IMR-90 (cell line): ENCODE measurements around the gene SOX8. TPM values are rescaled to one million over a fixed set of nuclear protein-coding genes. Genes with fewer than 3 reads are reported as not detected.

Source experiments
- ATAC-seq: fragments of 200-7000 bp; cut with Tn5 transposase; 2 replicates; pipeline ENCODE4 v1.9.1; 2020; ENCODE audit warnings: low read depth, mild to moderate bottlenecking, moderate library complexity
- BruUV-seq: library from RNA; stranded (reverse); fragments of 400-500 nt; replicated peaks from 2 replicates; lab custom pipeline; 2021; lab: Mats Ljungman, UMichigan
- CTCF ChIA-PET: fragments of 300-600 bp; formaldehyde crosslinking; extraction: SDS; loops from one replicate; lab custom pipeline; 2021; ENCODE audit warnings: antibody characterized with exemption; lab: Yijun Ruan, JAX
- POLR2A ChIA-PET: fragments of 300-600 bp; sonication (Branson Sonifier 250); formaldehyde crosslinking; loops from one replicate; lab custom pipeline; 2022; ENCODE audit warnings: antibody characterized with exemption; ENCODE audit not compliant: unreplicated experiment; lab: Charles Lee
- DNase-seq: peaks from one replicate; pipeline ENCODE4 v3.0.0; 2013
- H2AFZ ChIP-seq: replicated peaks from 2 replicates; pipeline ENCODE3; 2013; ENCODE audit warnings: low read length, mild to moderate bottlenecking; ENCODE audit not compliant: poor library complexity
- H2AK5ac ChIP-seq: 2 replicates; pipeline ENCODE4 v1.6.1; 2013; ENCODE audit warnings: low read depth, low read length, inconsistent platforms
- H2AK9ac ChIP-seq: replicated peaks from 2 replicates; pipeline ENCODE3; 2013; ENCODE audit warnings: mild to moderate bottlenecking, low read depth, low read length, moderate library complexity; ENCODE audit not compliant: poor library complexity
- H2BK120ac ChIP-seq: 2 replicates; pipeline ENCODE4 v1.6.1; 2013; ENCODE audit warnings: low read depth, low read length, inconsistent platforms
- H2BK15ac ChIP-seq: 3 replicates; pipeline ENCODE4 v1.6.1; 2013; ENCODE audit warnings: low read depth, low read length, inconsistent platforms
- H2BK20ac ChIP-seq: 2 replicates; pipeline ENCODE4 v1.6.1; 2013; ENCODE audit warnings: low read depth, mild to moderate bottlenecking, inconsistent platforms, low read length, moderate library complexity
- H2BK5ac ChIP-seq: 2 replicates; pipeline ENCODE4 v1.6.1; 2013; ENCODE audit warnings: mild to moderate bottlenecking, low read depth, low read length, inconsistent platforms; ENCODE audit not compliant: poor library complexity, severe bottlenecking
- H3K14ac ChIP-seq: replicated peaks from 2 replicates; pipeline ENCODE4 v1.6.1; 2013; ENCODE audit warnings: low read depth, low read length, inconsistent platforms
- H3K18ac ChIP-seq: 2 replicates; pipeline ENCODE4 v1.6.1; 2013; ENCODE audit warnings: low read depth, low read length, control low read depth
- H3K23ac ChIP-seq: 2 replicates; pipeline ENCODE4 v1.6.1; 2013; ENCODE audit warnings: low read depth, low read length, inconsistent platforms
- H3K27ac ChIP-seq: 2 replicates; pipeline ENCODE4 v1.5.1; 2013; ENCODE audit warnings: mild to moderate bottlenecking, control low read depth, low read length; ENCODE audit not compliant: insufficient read depth
- H3K27me3 ChIP-seq: 2 replicates; pipeline ENCODE4 v1.6.1; 2013; ENCODE audit warnings: low read length; ENCODE audit not compliant: control insufficient read depth, insufficient read depth
- H3K36me3 ChIP-seq: 2 replicates; pipeline ENCODE4 v1.6.1; 2013; ENCODE audit warnings: low read length, mixed read lengths; ENCODE audit not compliant: control insufficient read depth, insufficient read depth
- H3K4ac ChIP-seq: 2 replicates; pipeline ENCODE4 v1.6.1; 2013; ENCODE audit warnings: low read depth, low read length, inconsistent platforms
- H3K4me1 ChIP-seq: 2 replicates; pipeline ENCODE4 v1.6.1; 2013; ENCODE audit warnings: low read length, mixed read lengths; ENCODE audit not compliant: control insufficient read depth, insufficient read depth
- H3K4me2 ChIP-seq: 2 replicates; pipeline ENCODE4 v1.6.1; 2013; ENCODE audit warnings: low read depth, mild to moderate bottlenecking, control low read depth, low read length, moderate library complexity
- H3K4me3 ChIP-seq: 2 replicates; pipeline ENCODE4 v1.5.1; 2013; ENCODE audit warnings: low read depth, mild to moderate bottlenecking, control low read depth, low read length, moderate library complexity; ENCODE audit not compliant: insufficient read depth
- H3K56ac ChIP-seq: 2 replicates; pipeline ENCODE4 v1.6.1; 2013; ENCODE audit warnings: low read length, inconsistent platforms; ENCODE audit not compliant: insufficient read depth; ENCODE audit errors: extremely low read depth
- H3K79me1 ChIP-seq, 2 experiments: 2 replicates each; pipeline ENCODE4 v1.6.1; 2013; ENCODE audit warnings: low read length in 2 of 2, inconsistent platforms in 1 of 2, low read depth in 1 of 2
- H3K9ac ChIP-seq: 2 replicates; pipeline ENCODE4 v1.6.1; 2013; ENCODE audit warnings: low read depth, low read length, control low read depth
- H3K9me1 ChIP-seq: 2 replicates; pipeline ENCODE4 v1.6.1; 2013; ENCODE audit warnings: low read length, inconsistent platforms; ENCODE audit not compliant: insufficient read depth
- H3K9me3 ChIP-seq: 2 replicates; pipeline ENCODE4 v1.6.1; 2013; ENCODE audit warnings: low read length; ENCODE audit not compliant: control insufficient read depth, insufficient read depth
- H4K20me1 ChIP-seq: 2 replicates; pipeline ENCODE4 v1.6.1; 2013; ENCODE audit warnings: low read length, inconsistent platforms; ENCODE audit not compliant: insufficient read depth
- H4K5ac ChIP-seq: 2 replicates; pipeline ENCODE4 v1.6.1; 2013; ENCODE audit warnings: mild to moderate bottlenecking, low read depth, low read length, control low read depth
- H4K8ac ChIP-seq, 2 experiments: 2 replicates each; pipeline ENCODE4 v1.6.1; 2013; ENCODE audit warnings: low read depth in 2 of 2, low read length in 2 of 2, control low read depth in 1 of 2, inconsistent platforms in 1 of 2
- H4K91ac ChIP-seq: 2 replicates; pipeline ENCODE4 v1.6.1; 2013; ENCODE audit warnings: low read depth, low read length, inconsistent platforms; ENCODE audit not compliant: insufficient read depth
- BHLHE40 ChIP-seq: fragments of 150-350 bp; IDR thresholded peaks from 2 replicates; pipeline ENCODE4 v1.6.1; 2016; ENCODE audit warnings: mild to moderate bottlenecking, low read depth, low read length
- FOS ChIP-seq: fragments of 150-350 bp; IDR thresholded peaks from 2 replicates; pipeline ENCODE4 v1.6.1; 2016; ENCODE audit warnings: low read depth, low read length
- MXI1 ChIP-seq: IDR thresholded peaks from 2 replicates; pipeline ENCODE4 v1.6.1; 2012; ENCODE audit warnings: low read depth, mild to moderate bottlenecking, low read length, moderate library complexity, borderline replicate concordance
- RAD21 ChIP-seq: IDR thresholded peaks from 2 replicates; pipeline ENCODE4 v1.6.1; 2012; ENCODE audit warnings: low read length, improper control_type of control experiment
- SMC3 ChIP-seq: fragments of 150-350 bp; IDR thresholded peaks from 2 replicates; pipeline ENCODE4 v1.6.1; 2016; ENCODE audit warnings: low read depth, mild to moderate bottlenecking, antibody characterized with exemption, low read length, moderate library complexity
- WGBS, 2 experiments: methylation state at CpG; one replicate each; pipeline versions ENCODE4 v1.1.5 to v1.1.7; 2013; ENCODE audit warnings: missing lambda C conversion rate in 2 of 2; ENCODE audit not compliant: insufficient read length in 1 of 2; ENCODE audit errors: extremely low coverage in 2 of 2; 5-methylcytosine and 5-hydroxymethylcytosine counted together
- dilution Hi-C: fragments of 300-500 bp; cut with HindIII; formaldehyde crosslinking; loops from one replicate; pipeline ENCODE4 v1.14.3; 2018; ENCODE audit warnings: low sequenced_read_pairs; ENCODE audit not compliant: unreplicated experiment
- in situ Hi-C: fragments of 300-500 bp; cut with MboI; formaldehyde crosslinking; loops from 3 replicates; pipeline ENCODE4 v1.14.3; 2019; ENCODE audit warnings: low sequenced_read_pairs, inconsistent platforms, mixed read lengths
- intact Hi-C: fragments of 100-400 bp; cut with micrococcal nuclease; formaldehyde crosslinking; loops from 2 replicates; pipeline ENCODE4 v1.10.0; 2022
- polyA plus RNA-seq, 3 experiments: library from polyadenylated mRNA; depleted of rRNA; stranded (reverse); fragments of >200 nt; gene quantifications; 2 replicates each; pipeline ENCODE4 v1.2.3, GENCODE V29; 2012; ENCODE audit warnings: low replicate concordance in 1 of 3
- total RNA-seq: library from RNA; depleted of rRNA; stranded (reverse); fragments of >200 nt; gene quantifications from 2 replicates; pipeline ENCODE4 v1.2.3, GENCODE V29; 2012
- TF ChIP-seq, protein P1 (sequence below): fragments of 150-350 bp; IDR thresholded peaks from 2 replicates; pipeline ENCODE4 v1.6.1; 2016; ENCODE audit warnings: low read depth, mild to moderate bottlenecking, low read length, moderate library complexity, borderline replicate concordance
- TF ChIP-seq, protein P2 (sequence below): conservative IDR thresholded peaks from 2 replicates; pipeline ENCODE4 v1.5.1; 2012; ENCODE audit warnings: mild to moderate bottlenecking, low read depth, low read length, improper control_type of control experiment

SOX8 gene
- total and polyA plus RNA-seq, 2 of the 4 experiments (the other 2 are of a cell fraction) = under 0.01 to 0.26 TPM

DNA sequence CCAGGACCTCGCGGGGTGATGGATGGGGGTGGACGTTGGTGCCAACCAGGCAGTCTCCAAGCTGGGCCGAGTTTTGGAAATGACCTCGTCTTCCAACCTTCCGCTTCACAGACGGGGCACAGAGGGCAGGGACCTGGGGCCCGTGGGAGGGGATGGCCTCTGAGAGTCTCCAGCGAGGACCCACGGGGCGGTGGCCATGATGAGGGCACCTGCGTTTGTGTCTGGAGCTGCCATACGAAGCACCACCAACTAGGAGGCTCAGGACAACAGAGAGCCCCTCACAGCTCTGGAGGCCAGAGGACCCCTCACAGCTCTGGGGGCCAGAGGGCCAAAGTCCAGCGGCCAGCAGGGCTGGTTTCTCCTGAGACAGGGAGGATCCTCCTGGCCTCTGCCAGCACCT lies 26.5 kb downstream of the SOX8 start:
- intact Hi-C loops = no loop called here
- Histone ChIP-seq H3K4me3 (no peak overlapping the region), H2AK5ac (no peak overlapping the region), H4K5ac (no peak overlapping the region), H2BK120ac (no peak overlapping the region), H3K23ac (no peak overlapping the region), H2AK9ac (no peak overlapping the region), H3K14ac (no peak overlapping the region), H2BK5ac (no peak overlapping the region), H3K4me1 (peaks cover 3% of the 10 kb centered on the region; the same call in 1 of the 2 replicates), H3K36me3 (no peaks in the 10 kb centered on the region), H3K9ac (no peak overlapping the region), H2AFZ (no peak overlapping the region), H3K79me1 (no peaks in the 10 kb centered on the region), H3K9me3 (no peaks in the 10 kb centered on the region), H3K27ac (no peak overlapping the region), H3K4ac (no peak overlapping the region), H2BK15ac (no peak overlapping the region), H4K91ac (no peak overlapping the region), H3K56ac (no peak overlapping the region), H4K20me1 (no peaks in the 10 kb centered on the region; the same call in 1 of the 2 replicates), H4K8ac (no peak overlapping the region), H2BK20ac (no peak overlapping the region), H3K27me3 (peaks cover 61% of the 10 kb centered on the region; the same call in 1 of the 2 replicates), H3K9me1 (no peaks in the 10 kb centered on the region), H3K4me2 (no peak overlapping the region), H3K18ac (no peak overlapping the region)
- no peak for DNase-seq
- WGBS, 2 experiments = 80% methylated on average over 7 of the region's 14 CpGs; no CpG with 5 or more reads in 1 of the 2 experiments
- no TSS peak for BruUV-seq
- ChIA-PET POLR2A (no interaction called here), CTCF (no interaction called here)
- no peak for ATAC-seq
- no peak for TF ChIP-seq BHLHE40
- TF ChIP-seq, protein P1, sequence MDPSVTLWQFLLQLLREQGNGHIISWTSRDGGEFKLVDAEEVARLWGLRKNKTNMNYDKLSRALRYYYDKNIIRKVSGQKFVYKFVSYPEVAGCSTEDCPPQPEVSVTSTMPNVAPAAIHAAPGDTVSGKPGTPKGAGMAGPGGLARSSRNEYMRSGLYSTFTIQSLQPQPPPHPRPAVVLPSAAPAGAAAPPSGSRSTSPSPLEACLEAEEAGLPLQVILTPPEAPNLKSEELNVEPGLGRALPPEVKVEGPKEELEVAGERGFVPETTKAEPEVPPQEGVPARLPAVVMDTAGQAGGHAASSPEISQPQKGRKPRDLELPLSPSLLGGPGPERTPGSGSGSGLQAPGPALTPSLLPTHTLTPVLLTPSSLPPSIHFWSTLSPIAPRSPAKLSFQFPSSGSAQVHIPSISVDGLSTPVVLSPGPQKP = no peak
- no peak for TF ChIP-seq SMC3
- no peak for TF ChIP-seq RAD21
- TF ChIP-seq FOS = no peak
- TF ChIP-seq MXI1 = no peak
- TF ChIP-seq, protein P2, sequence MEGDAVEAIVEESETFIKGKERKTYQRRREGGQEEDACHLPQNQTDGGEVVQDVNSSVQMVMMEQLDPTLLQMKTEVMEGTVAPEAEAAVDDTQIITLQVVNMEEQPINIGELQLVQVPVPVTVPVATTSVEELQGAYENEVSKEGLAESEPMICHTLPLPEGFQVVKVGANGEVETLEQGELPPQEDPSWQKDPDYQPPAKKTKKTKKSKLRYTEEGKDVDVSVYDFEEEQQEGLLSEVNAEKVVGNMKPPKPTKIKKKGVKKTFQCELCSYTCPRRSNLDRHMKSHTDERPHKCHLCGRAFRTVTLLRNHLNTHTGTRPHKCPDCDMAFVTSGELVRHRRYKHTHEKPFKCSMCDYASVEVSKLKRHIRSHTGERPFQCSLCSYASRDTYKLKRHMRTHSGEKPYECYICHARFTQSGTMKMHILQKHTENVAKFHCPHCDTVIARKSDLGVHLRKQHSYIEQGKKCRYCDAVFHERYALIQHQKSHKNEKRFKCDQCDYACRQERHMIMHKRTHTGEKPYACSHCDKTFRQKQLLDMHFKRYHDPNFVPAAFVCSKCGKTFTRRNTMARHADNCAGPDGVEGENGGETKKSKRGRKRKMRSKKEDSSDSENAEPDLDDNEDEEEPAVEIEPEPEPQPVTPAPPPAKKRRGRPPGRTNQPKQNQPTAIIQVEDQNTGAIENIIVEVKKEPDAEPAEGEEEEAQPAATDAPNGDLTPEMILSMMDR = no peak
- in situ Hi-C loops = no loop called here
- dilution Hi-C loops = no loop called here
